CD4-positive, alpha-beta T cell treated with Interleukin-4 for 1 hour (primary cell): ENCODE measurements around the gene PCARE.

Experiments used
- DNase-seq, 2 donors: peaks; one replicate each; pipeline ENCODE4 v3.0.0-alpha.2; 2020 to 2022

The PCARE gene

GRCh38 chr2:29062371-29062770 lies 12.0 kb downstream of the PCARE start:
- DNase-seq, result no peak

GRCh38 chr2:29061616-29062015 lies 12.7 kb downstream of the PCARE start:
- DNase-seq, result no peak

- no peak for DNase-seq
These were observed 13.1 kb downstream of the PCARE start for GRCh38 chr2:29061176-29061575.

- DNase-seq, result no peak
These were observed 13.9 kb downstream of the PCARE start for GRCh38 chr2:29060441-29060840.

GRCh38 chr2:29059624-29060023 lies 14.7 kb downstream of the PCARE start:
- DNase-seq, result no peak

GRCh38 chr2:29057006-29057405 lies 17.3 kb downstream of the PCARE start:
- DNase-seq, result no peak

- no peak for DNase-seq
These were observed 17.9 kb downstream of the PCARE start for GRCh38 chr2:29056452-29056851.

GRCh38 chr2:29055601-29056000 lies 18.7 kb downstream of the PCARE start:
- DNase-seq, result no peak

GRCh38 chr2:29054430-29054829 lies 19.9 kb downstream of the PCARE start:
- no peak for DNase-seq

GRCh38 chr2:29053670-29054400 lies 20.5 kb downstream of the PCARE start:
- no peak for DNase-seq

- DNase-seq, result no peak
These were observed 21.1 kb downstream of the PCARE start for GRCh38 chr2:29053223-29053622.

GRCh38 chr2:29052807-29053206 lies 21.5 kb downstream of the PCARE start:
- DNase-seq, result no peak

- no peak for DNase-seq
These were observed 22.6 kb downstream of the PCARE start for GRCh38 chr2:29051730-29052129.

- DNase-seq, result no peak
These were observed 23.7 kb downstream of the PCARE start for GRCh38 chr2:29050591-29050990.

- no peak for DNase-seq
These were observed 27.1 kb downstream of the PCARE start for GRCh38 chr2:29047083-29047845.

- no peak for DNase-seq
These were observed 28.0 kb downstream of the PCARE start for GRCh38 chr2:29046321-29046720.

- DNase-seq, result no peak
These were observed 29.9 kb downstream of the PCARE start for GRCh38 chr2:29044459-29044858.

GRCh38 chr2:29042561-29043075 lies 31.7 kb downstream of the PCARE start:
- no peak for DNase-seq

- no peak for DNase-seq
These were observed 33.1 kb downstream of the PCARE start for GRCh38 chr2:29041161-29041660.

- DNase-seq, result no peak
These were observed 33.8 kb downstream of the PCARE start for GRCh38 chr2:29040552-29040951.

GRCh38 chr2:29039718-29040480 lies 34.4 kb downstream of the PCARE start:
- DNase-seq, result no peak

- DNase-seq, result no peak
These were observed 39.1 kb downstream of the PCARE start for GRCh38 chr2:29035016-29035745.

- no peak for DNase-seq
These were observed 40.7 kb downstream of the PCARE start for GRCh38 chr2:29033656-29034055.
